Progenitor cell of endocrine pancreas (in vitro differentiated cells): Measurements from ENCODE around the gene LIPC. TPM values are rescaled to one million over a fixed set of nuclear protein-coding genes. Genes with fewer than 3 reads are reported as not detected.

Experiments used
- DNase-seq: peaks from one replicate; pipeline ENCODE4 v3.0.0; 2021; ENCODE audit warnings: low spot score; ENCODE audit not compliant: unreplicated experiment
- H3K27ac Mint-ChIP-seq: 2 replicates; pipeline ENCODE4 v1.8.0; 2021; ENCODE audit warnings: mild to moderate bottlenecking, moderate library complexity, mixed read lengths
- H3K27me3 Mint-ChIP-seq: 2 replicates; pipeline ENCODE4 v1.8.0; 2021; ENCODE audit warnings: mixed read lengths
- H3K36me3 Mint-ChIP-seq: 2 replicates; pipeline ENCODE4 v1.8.0; 2022; ENCODE audit warnings: mixed read lengths; ENCODE audit not compliant: insufficient read depth
- H3K4me1 Mint-ChIP-seq: 2 replicates; pipeline ENCODE4 v1.8.0; 2021; ENCODE audit warnings: low read depth, mixed read lengths
- H3K4me3 Mint-ChIP-seq: 2 replicates; pipeline ENCODE4 v1.8.0; 2021; ENCODE audit warnings: low read depth, mild to moderate bottlenecking, moderate library complexity, mixed read lengths
- H3K9me3 Mint-ChIP-seq: 2 replicates; pipeline ENCODE4 v1.8.0; 2021; ENCODE audit warnings: low read depth, mixed read lengths
- CTCF ChIP-seq: fragments of 200-600 bp; sonication (generic); IDR thresholded peaks from one replicate; pipeline ENCODE4 v1.5.0; 2021; ENCODE audit warnings: antibody characterized with exemption, mild to moderate bottlenecking; ENCODE audit not compliant: unreplicated experiment
- total RNA-seq: library from RNA; stranded (reverse); gene quantifications from 2 replicates; pipeline ENCODE4 v1.2.1, GENCODE V29; 2021

LIPC gene
- total RNA-seq, 1 donor from 2014 or later = 5.9 TPM

GRCh38 chr15:58440922-58441321, 9.1 kb downstream of the LIPC start:
- H3K27ac Mint-ChIP-seq = peak overlapping the region; percentile 88
- H3K4me1 Mint-ChIP-seq = peaks cover 42% of the 10 kb centered on the region
- no peak for TF ChIP-seq CTCF
- H3K9me3 Mint-ChIP-seq = no peaks in the 10 kb centered on the region
- DNase-seq = no peak
- H3K36me3 Mint-ChIP-seq = no peaks in the 10 kb centered on the region
- H3K27me3 Mint-ChIP-seq = peaks cover 4% of the 10 kb centered on the region
- no peak overlapping the region for H3K4me3 Mint-ChIP-seq

- no peak for DNase-seq
- no peak overlapping the region for H3K4me3 Mint-ChIP-seq
- H3K9me3 Mint-ChIP-seq = no peaks in the 10 kb centered on the region
- peaks cover 5% of the 10 kb centered on the region for H3K27me3 Mint-ChIP-seq
- peaks cover 41% of the 10 kb centered on the region for H3K4me1 Mint-ChIP-seq
- peak overlapping the region; percentile 88 for H3K27ac Mint-ChIP-seq
- H3K36me3 Mint-ChIP-seq = no peaks in the 10 kb centered on the region
- TF ChIP-seq CTCF = no peak
Measured at GRCh38 chr15:58441376-58442070, 9.7 kb downstream of the LIPC start.

- Mint-ChIP-seq H3K27me3 (peaks cover 7% of the 10 kb centered on the region), H3K9me3 (no peaks in the 10 kb centered on the region), H3K27ac (peak overlapping the region; percentile 66), H3K4me3 (no peak overlapping the region), H3K36me3 (no peaks in the 10 kb centered on the region), H3K4me1 (peaks cover 40% of the 10 kb centered on the region)
- no peak for DNase-seq
- no peak for TF ChIP-seq CTCF
Measured at GRCh38 chr15:58442122-58442521, 10.3 kb downstream of the LIPC start.

GRCh38 chr15:58443308-58443707, 11.5 kb downstream of the LIPC start:
- peaks cover 40% of the 10 kb centered on the region for H3K4me1 Mint-ChIP-seq
- no peak for DNase-seq
- no peak overlapping the region for H3K27ac Mint-ChIP-seq
- no peaks in the 10 kb centered on the region for H3K9me3 Mint-ChIP-seq
- H3K27me3 Mint-ChIP-seq = peaks cover 13% of the 10 kb centered on the region
- TF ChIP-seq CTCF = no peak
- no peaks in the 10 kb centered on the region for H3K36me3 Mint-ChIP-seq
- H3K4me3 Mint-ChIP-seq = no peak overlapping the region

- Mint-ChIP-seq H3K36me3 (no peaks in the 10 kb centered on the region), H3K4me3 (no peak overlapping the region), H3K9me3 (no peaks in the 10 kb centered on the region), H3K4me1 (peaks cover 47% of the 10 kb centered on the region), H3K27ac (no peak overlapping the region), H3K27me3 (peaks cover 13% of the 10 kb centered on the region)
- TF ChIP-seq CTCF = no peak
- no peak for DNase-seq
Measured at GRCh38 chr15:58444056-58444455, 12.3 kb downstream of the LIPC start.
